HG03520 (cell line): ENCODE data around the gene CCL22.

Experiments
- ATAC-seq: cut with Tn5 transposase; IDR thresholded peaks from one replicate; pipeline ENCODE4 v1.9.1; 2021; ENCODE audit warnings: mild to moderate bottlenecking, moderate library complexity; ENCODE audit not compliant: unreplicated experiment

Gene CCL22

DNA sequence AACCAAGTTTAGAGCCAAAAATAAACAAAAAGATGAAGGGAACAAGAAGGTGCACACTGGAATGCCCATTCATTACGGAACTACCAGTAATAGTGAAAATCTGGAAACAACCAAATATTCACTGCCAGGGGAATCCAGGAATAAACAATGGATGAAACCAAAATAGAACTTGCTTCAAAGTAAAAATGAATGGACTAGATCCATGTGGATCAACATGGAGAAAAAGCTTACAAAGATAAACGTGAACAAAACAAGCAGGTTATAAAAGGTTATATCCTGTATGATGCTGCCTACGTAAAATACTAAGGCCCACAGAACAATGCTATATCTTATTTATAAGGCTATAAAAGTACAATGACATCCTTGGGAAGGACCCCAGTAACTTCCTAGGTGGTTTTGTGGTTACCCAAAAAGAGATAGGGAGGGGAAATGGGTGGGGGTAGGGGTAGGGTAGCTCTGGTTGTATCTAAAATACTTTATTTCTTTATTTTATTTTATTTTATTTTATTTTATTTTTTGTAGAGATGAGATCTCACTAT, 12.8 kb upstream of the CCL22 start:
- ATAC-seq: no peak

DNA sequence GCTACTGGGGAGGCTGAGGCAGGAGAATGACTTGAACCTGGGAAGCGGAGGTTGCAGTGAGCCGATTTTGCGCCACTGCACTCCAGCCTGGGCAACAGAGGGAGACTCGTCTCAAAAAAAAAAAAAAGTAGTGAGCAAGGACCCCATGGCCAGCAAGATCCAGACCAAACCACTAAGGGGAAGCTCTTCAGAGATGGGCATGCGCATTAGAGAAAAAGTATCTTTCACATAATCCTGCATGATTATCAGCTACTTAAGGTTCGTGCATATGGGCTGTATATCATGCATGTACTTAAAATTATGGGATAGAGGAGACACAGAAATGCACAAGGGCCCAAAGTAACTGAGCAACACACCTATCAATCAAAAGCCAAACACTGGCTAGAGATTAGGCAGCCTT, 10.7 kb upstream of the CCL22 start:
- no peak for ATAC-seq

DNA sequence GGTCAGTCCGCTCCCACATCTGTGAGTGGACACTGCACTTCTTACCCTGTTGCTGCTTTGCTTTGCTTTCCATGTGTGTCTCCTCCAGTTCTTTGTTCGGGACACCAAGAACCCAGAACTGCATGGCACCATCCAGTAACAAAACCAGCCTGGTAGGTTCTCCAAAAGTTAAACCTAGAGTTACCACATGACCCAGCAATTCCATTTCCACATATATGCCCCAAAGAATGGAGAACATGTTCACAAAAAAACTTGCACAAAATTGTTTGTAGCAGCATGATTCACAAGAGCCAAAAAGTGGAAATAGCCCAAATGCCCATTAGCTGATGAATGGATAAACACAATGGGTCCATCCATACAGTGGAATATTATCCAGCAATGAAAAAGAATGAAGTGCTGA, 10.3 kb upstream of the CCL22 start:
- no peak for ATAC-seq

DNA sequence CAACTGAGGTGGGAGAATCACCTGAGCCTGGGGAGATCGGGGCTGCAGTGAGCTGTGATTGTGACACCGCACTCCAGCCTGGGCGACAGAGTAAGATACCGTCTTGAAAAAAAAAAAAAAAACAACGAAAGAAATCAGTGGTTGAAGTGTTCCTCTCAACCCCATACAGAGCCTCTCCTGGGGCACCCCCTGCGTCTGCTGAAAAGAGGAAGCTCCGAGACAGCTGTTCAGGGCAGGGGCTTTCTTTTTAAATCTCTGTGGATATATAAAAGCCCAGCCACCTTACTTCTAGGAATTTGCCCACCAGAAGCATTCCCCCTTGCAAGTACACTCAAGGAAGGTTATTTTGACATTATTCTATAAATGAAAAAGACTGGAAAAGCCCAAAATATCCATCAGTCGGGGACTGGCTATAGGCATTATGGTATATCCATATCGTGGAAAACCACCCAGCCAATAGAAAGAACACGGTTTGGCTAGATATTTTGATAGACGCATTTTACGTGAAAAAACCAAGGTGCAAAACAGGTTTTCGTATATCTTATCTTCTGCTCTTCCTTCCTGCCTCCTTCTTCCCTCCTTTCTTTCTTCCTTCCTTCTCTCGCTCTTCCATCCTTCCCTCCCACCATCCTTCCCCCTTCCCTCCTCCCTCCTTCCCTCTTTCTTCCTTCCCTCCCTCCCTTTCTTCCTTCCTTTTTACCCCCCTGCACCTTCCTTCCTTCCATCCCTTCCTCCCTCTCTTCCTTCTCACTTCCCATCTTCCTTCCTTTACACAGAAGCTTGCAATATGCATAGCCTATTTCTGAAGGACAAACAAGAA, 9.2 kb upstream of the CCL22 start:
- peak; percentile 89 for ATAC-seq

DNA sequence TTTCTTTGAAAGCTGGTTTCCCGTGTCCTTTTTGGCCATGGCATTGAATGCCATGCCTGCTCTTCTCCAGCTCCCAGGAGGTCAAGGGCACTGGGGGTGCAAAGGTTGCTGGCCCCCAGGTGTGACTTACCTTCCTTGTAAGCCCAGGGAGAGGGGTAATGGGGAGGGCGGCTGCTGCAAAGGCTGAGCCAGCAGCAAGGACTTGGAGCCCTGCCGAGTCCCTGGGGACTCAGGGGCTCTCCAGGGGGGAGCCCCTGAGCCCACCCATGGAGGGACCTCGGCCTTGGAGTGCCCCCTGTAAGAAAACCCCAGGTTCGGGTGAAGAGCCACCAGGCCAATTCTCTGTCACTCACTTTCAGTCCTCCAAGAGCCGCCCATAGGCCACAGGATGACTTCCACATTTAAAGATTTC, 5.9 kb upstream of the CCL22 start:
- ATAC-seq: no peak

DNA sequence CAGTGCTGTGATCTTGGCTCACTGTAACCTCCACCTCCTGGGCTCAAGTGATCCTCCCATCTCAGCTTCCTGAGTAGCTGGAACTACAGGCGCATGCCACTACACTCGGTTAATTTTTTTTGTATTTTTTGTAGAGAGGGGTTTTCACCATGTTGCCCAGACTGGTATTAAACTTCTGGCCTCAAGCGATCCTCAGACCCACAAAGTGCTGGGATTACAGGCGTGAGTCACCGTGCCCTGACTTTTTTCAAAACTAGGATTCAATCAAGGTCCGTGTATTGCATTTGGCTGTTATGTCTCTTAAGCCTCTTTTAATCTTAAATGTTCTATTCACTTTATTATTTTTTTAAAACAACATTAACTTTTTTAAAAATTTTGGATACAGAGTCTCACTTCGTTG, 4.3 kb upstream of the CCL22 start:
- no peak for ATAC-seq

DNA sequence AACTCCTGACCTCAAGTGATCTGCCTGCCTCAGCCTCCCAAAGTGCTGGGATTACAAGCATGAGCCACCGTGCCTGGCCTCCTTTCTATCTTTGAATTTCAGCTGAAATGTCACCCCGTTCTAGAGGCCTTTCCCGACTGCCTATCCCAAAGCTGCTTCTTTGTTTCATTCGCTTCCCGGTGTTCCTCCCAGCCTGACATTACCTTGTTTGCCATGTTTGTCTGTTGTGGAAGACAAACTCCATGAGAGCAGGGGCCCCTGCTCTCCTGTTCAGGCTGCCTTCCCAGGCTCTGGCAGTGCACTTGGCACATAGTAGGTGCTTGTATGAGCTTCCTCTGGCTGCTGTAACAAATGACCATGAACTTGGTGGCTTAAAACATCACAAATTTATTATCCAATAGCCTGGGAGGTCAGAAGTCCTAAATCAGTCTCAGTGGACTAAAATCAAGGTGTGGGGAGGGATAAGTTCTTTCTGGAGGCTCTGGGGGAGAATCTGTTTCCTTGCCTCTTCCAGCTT, 2.6 kb upstream of the CCL22 start:
- ATAC-seq: no peak

DNA sequence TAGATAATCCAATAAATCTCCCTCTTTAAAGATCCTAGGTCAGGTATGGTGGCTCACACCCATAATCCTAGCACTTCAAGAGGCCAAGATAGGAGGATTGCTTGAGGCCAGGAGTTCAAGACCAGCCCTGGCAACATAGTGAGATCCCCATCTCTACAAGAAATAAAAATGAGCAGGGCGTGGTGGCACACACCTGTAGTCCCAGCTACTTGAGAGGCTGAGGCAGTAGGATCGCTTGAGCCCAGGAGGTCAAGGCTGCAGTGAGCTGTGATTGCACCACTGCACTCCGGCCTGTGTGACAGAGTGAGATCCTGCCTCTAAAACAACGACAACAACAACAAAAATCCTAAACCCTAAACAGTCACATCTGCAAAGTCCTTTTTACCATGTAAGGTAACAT, 2.0 kb upstream of the CCL22 start:
- no peak for ATAC-seq

DNA sequence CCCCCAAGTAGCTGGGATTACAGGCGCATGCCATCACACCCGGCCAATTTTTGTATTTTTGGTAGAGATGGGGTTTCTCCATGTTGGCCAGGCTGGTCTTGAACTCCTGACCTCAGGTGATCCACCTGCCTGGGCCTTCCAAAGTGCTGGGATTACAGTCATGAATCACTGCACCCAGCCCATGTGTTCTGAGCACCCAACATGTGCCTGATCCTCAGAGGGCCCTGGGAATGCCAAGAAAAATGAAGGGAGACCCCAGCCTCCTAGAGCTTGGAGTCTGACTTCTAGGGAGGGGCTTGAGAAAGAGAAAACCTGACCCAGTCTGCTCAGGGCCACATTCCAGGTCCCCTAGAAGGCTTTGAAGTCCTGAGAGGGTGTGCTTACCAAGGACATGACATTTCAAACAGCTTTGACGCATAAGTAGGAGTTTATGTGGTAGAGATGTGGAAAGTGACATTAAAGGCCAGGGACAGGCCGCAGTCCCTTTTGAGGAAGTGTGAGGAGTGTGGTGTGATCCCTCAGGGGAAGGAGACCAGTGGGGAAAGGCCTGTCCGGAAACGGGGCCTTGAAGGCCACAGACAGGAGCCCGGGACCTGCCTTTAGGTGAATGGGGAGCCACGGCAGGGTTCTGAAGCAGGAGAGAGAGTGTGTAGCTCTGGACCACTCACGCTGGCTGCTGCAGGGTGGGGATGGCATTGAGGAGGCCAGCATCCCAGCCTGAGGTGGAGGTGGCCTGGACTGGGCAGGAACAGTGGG, 1.1 kb upstream of the CCL22 start:
- ATAC-seq: no peak

DNA sequence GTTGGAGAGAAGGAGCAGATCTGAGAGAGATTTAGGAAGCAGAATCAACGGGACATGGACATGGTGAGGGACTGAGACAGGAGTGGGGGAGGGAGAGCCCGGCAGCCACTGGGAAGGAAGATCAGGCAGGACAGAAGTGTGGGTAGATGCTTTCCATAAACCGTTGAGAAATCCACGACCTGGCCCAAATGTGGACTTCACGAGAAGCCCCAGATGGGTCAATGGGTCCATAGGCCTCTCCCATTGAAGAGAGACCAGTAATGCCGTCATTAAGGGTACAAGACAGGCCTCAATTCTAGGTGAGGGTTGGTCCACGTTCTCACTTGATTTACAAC, 530 bp upstream of the CCL22 start:
- no peak for ATAC-seq

DNA sequence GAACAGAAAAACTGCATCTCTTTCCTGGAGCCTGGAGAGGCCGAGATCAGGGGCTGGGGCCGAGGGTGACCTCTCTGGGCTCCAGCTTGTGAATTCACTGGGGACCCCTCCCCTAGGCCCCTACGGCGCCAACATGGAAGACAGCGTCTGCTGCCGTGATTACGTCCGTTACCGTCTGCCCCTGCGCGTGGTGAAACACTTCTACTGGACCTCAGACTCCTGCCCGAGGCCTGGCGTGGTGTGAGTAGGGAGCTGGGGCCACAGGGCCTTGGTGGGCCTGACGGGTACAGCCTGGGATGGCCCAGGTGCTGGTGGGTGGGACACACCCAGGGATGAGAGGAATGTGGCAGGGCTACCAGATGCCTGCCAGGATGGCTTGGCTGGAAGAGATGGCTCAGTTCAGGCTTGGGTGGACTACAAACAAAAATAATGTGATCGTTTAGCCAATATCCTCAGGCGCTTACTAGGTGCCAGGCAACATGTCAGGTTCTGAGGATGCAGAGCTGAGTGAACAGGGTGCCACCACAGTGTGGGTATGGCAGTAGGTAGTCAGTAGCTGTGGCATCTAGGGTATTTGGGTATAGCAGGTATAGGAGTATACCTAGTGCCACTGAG, 1.8 kb downstream of the CCL22 start:
- ATAC-seq: no peak

DNA sequence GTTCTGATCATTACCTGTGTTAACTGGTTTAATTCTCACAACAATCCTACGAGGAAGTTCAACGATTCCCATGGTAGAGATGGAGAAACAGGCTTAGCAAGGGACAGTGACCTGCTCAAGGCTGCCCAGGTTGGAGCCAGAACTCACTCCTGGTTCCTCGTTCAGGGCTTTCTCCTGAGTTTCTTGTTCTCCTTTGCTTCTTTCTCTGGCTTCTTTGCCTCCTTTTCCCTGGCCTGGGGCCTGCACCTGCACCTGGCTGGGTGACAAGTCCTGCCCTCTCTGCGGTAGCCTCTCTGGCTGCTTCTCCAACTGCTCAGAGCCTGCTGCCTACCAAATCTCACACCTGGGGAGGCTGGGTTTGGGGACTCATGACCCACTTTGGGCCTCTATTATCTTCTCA, 2.8 kb downstream of the CCL22 start:
- ATAC-seq: no peak

DNA sequence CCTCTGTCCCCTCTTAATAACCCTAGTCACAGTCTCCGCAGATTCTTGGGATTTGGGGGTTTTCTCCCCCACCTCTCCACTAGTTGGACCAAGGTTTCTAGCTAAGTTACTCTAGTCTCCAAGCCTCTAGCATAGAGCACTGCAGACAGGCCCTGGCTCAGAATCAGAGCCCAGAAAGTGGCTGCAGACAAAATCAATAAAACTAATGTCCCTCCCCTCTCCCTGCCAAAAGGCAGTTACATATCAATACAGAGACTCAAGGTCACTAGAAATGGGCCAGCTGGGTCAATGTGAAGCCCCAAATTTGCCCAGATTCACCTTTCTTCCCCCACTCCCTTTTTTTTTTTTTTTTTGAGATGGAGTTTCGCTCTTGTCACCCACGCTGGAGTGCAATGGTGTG, 5.6 kb downstream of the CCL22 start:
- ATAC-seq: no peak

DNA sequence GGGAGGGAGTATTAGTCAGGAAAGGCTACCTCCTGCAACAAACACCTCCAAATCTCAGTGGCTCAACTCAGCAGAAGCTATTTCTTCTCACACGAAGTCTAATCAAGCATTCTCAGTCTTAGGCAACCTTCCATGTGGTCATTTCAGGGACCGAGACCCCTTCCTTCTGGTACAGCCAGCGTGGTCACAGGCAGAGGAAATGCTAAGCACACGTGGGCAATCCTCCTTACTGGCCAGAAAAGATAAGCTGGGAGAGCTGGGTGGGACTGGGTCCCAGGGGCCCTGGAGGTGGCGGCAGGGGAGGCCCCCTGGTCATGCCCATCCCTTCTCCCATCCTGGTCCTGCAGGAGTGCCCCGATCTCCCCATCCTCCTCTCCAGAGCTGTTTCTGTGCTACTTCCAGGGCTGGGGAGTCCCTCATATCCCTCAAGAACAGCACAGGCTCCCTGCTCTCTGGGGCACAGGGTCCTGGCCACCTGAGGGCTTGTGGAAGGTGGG, 8.0 kb downstream of the CCL22 start:
- no peak for ATAC-seq

DNA sequence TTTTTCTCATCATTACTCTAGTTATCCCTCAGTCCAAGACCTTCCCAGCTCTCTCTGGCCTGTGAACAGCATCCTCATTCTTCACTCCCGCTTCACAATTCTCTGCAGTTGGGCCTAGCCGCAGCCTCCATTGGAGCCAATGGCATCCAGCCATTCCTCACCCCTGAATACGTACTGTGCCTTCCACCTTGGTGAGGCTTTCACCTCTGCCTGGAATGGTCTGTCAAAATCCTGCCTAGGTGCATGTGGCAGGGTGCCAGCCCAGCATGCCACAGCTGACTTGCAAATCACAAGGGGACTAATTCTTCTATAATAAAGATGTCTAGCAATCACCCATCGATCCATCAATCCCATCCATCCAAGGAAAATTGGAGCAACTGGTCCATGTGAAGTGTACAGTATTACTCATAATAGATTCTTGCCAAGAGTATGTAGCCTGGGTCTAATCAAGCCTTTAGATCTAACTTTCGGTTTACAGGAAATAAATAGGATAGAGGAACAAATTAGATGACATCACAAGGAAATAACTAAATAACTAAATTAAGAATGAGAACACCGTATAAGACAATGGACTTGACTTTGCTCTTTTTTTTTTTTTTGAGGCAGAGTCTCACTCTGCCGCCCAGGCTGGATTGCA, 8.7 kb downstream of the CCL22 start:
- ATAC-seq: no peak

DNA sequence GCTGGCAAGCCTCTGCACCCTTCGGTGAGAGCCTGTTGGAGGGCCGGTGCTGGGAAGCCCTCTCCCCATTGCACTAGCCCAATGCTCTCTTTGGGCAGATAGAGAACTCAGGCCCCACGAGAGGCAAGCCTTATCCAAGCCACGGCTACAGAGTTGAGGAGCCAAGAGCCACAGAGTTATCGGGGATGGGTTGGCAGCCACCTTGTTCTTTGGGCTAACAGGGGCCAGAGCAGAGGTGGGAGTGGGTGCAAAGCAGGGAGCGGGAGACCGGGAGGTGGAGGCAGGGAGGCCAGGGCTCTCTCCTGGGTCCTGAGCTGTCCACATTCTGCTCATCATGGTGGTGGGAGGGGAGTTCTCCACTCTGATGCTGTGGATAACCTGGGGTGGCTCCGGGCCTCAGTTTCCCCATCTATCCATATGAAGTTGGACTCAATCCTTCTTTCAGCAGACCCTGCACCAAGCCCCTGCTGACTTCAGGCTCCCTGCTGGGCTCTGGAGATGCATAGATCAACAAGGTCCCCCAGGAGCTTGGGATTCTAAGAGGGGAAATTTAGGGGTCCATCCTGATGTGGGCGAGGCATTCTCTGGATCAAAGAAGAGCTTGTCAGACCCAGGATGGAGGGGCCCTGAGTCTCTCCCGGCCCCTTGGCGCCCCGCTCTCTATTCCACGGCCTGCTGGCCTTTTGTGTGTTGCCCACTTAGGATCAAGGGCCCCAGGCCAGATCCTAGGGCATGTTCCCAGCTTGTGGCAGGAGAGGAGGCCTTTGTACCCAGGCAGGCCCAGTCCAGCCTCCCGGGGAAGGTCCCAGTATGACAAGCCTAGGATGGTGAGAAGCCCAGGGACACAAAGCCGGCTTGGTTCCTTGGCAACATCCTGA, 13.2 kb downstream of the CCL22 start:
- no peak for ATAC-seq

DNA sequence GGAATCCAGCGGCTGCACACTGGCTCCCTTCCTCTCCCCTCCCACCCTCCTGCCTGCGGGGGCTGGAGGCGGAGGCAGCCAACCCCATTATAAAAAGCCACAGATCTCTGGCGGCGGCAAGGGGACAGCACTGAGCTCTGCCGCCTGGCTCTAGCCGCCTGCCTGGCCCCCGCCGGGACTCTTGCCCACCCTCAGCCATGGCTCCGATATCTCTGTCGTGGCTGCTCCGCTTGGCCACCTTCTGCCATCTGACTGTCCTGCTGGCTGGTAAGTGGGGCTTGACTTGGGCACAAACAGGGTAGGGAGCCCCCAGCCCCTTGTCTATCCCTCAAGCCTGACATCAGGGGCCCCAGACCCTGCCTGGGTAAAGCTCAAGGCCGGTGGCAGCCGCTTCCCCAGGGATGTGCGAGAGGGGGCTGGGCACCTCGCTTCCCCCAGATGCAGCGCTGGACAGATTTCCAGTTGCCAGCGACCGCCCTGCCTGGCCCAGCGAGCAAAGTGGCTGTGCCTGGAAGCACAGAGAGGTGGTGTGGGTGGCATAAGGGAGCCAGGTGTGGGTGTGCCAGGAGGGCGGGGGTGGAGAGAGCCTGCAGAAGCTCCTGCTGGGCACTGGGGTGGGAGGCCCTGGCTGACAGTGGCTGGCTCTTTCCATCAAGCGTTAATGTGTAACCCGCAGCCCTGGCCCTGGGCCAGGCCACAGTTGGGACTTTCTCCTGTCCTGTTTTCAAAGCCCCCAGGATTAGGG, 14.0 kb downstream of the CCL22 start, which contains the start of gene CX3CL1:
Gene CX3CL1, plus strand, starts transcription at position 119 of the 745 bp plus-strand sequence. Its CDS starts 79 bp downstream, at position 198.
- no peak for ATAC-seq

DNA sequence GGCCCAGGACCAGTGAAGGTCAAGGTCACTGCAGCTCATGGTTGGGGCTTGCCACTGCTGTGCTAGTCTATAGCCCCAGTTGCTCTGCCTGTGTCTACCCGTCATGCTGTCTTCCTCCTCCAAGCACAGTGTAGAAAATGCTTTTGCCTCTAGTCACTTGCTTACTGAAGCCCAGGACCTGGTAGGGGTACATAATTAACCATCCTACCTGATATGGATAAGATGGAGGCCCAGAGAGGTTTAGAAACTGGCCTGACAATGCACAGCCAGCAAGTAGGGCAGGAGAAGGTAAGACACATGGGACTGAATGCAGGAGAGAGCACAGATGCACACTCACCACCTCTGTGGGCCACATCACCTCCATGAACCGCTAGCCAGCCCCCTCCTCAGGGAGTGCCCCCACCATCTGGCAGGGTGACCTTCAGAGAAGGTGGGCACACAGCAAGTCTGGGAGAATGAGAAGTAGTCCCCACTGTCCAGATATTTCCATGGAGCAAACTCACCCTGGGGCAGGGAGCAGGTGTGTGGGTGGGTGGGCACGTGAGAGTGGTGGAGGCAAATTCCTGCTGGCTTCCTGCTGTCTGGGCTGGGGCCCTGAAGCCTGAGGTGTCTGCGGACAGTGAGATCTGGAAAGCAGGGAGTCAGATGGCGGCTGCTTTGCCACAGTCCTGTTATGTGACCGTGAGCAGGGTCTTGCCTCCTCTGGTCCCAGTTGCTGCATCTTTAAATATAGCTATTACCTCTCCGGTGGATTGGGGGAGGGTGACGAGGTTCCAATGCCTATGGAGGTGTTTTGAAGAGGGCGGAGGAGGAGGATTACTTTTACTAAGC, 14.7 kb downstream of the CCL22 start:
- no peak for ATAC-seq
